ENCODE data around the gene DOCK1. TPM values are rescaled to one million over a fixed set of nuclear protein-coding genes. Genes with fewer than 3 reads are reported as not detected.

The DOCK1 gene
- total RNA-seq, 4 donors from 2014 or later: 60.6 to 136 (median 92.7) TPM

GRCh38 chr10:127486355-127486754, 581.1 kb downstream of the DOCK1 start:
- 80% methylated on average over 6 of the region's 6 CpGs for WGBS
- H3K27me3 ChIP-seq: peaks cover 30% of the 10 kb centered on the region
- no peak for DNase-seq (ENCODE audit: low spot score in 2 of 2)

GRCh38 chr10:127492607-127493250, 587.5 kb downstream of the DOCK1 start:
- TF ChIP-seq POLR2A (IDR thresholded peaks at IDR 0.05) (no peak), CTCF (IDR thresholded peaks at IDR 0.05) (no peak)
- H3K4me1 ChIP-seq: no peaks in the 10 kb centered on the region
- H3K36me3 ChIP-seq: no peaks in the 10 kb centered on the region
- H3K9me3 ChIP-seq: no peaks in the 10 kb centered on the region
- no peak overlapping the region for H3K27ac ChIP-seq
- H3K4me3 ChIP-seq: no peak overlapping the region
- 74% methylated on average over 8 of the region's 8 CpGs for WGBS
- no peak for DNase-seq (ENCODE audit: low spot score in 2 of 2)
- peaks cover 7% of the 10 kb centered on the region for H3K27me3 ChIP-seq

More at GRCh38 chr10:127486355-127486754, 581.1 kb downstream of the DOCK1 start:
- no peak overlapping the region for H3K27ac ChIP-seq
- H3K9me3 ChIP-seq: no peaks in the 10 kb centered on the region
- H3K4me3 ChIP-seq: no peak overlapping the region
- no peaks in the 10 kb centered on the region for H3K36me3 ChIP-seq
- TF ChIP-seq EP300 (IDR thresholded peaks at IDR 0.05) (no peak), POLR2AphosphoS5 (IDR thresholded peaks at IDR 0.05) (no peak), POLR2A (IDR thresholded peaks at IDR 0.05) (no peak), CTCF (IDR thresholded peaks at IDR 0.05) (no peak)
- no peaks in the 10 kb centered on the region for H3K4me1 ChIP-seq

GRCh38 chr10:127496035-127496434, 590.8 kb downstream of the DOCK1 start:
- Histone ChIP-seq H3K4me3 (no peak overlapping the region), H3K36me3 (no peaks in the 10 kb centered on the region), H3K27ac (no peak overlapping the region), H3K27me3 (peaks cover 15% of the 10 kb centered on the region), H3K4me1 (no peaks in the 10 kb centered on the region), H3K9me3 (no peaks in the 10 kb centered on the region)
- TF ChIP-seq CTCF (IDR thresholded peaks at IDR 0.05) (no peak), POLR2AphosphoS5 (IDR thresholded peaks at IDR 0.05) (no peak), POLR2A (IDR thresholded peaks at IDR 0.05) (no peak), EP300 (IDR thresholded peaks at IDR 0.05) (no peak)
- DNase-seq (ENCODE audit: low spot score in 2 of 2): no peak
- 60% methylated on average over 13 of the region's 13 CpGs for WGBS

GRCh38 chr10:127497685-127498084, 592.5 kb downstream of the DOCK1 start:
- no peak overlapping the region for H3K4me3 ChIP-seq
- H3K27me3 ChIP-seq: peaks cover 17% of the 10 kb centered on the region
- H3K4me1 ChIP-seq: no peaks in the 10 kb centered on the region
- WGBS: 92% methylated on average over 10 of the region's 10 CpGs
- DNase-seq (ENCODE audit: low spot score in 2 of 2): no peak
- H3K9me3 ChIP-seq: no peaks in the 10 kb centered on the region
- TF ChIP-seq EP300 (IDR thresholded peaks at IDR 0.05) (no peak), CTCF (IDR thresholded peaks at IDR 0.05) (no peak), POLR2A (IDR thresholded peaks at IDR 0.05) (no peak), POLR2AphosphoS5 (IDR thresholded peaks at IDR 0.05) (no peak)
- H3K27ac ChIP-seq: no peak overlapping the region
- H3K36me3 ChIP-seq: no peaks in the 10 kb centered on the region

GRCh38 chr10:127498087-127498486, 592.9 kb downstream of the DOCK1 start:
- DNase-seq (ENCODE audit: low spot score in 2 of 2): no peak
- Histone ChIP-seq H3K9me3 (no peaks in the 10 kb centered on the region), H3K27me3 (peaks cover 17% of the 10 kb centered on the region), H3K36me3 (no peaks in the 10 kb centered on the region), H3K4me3 (no peak overlapping the region), H3K27ac (no peak overlapping the region), H3K4me1 (no peaks in the 10 kb centered on the region)
- no peak for TF ChIP-seq CTCF (IDR thresholded peaks at IDR 0.05)
- no peak for TF ChIP-seq EP300 (IDR thresholded peaks at IDR 0.05)
- no peak for TF ChIP-seq POLR2AphosphoS5 (IDR thresholded peaks at IDR 0.05)
- TF ChIP-seq POLR2A (IDR thresholded peaks at IDR 0.05): no peak
- 74% methylated on average over 14 of the region's 14 CpGs for WGBS
